Measurements from ENCODE around the gene STC2. TPM values are rescaled to one million over a fixed set of nuclear protein-coding genes. Genes with fewer than 3 reads are reported as not detected.

Gene STC2
- total RNA-seq, 4 donors from 2014 or later, result 72.4 to 130 (median 78.1) TPM

- H3K27me3 ChIP-seq, result peaks cover 0 to 18% (median 3%) of the 10 kb centered on the region in 4 donors
- H3K4me3 ChIP-seq, result no peak overlapping the region
- intact Hi-C loops (cut with DNase I), result loop anchor here (5.0 kb wide), 1 partner anchor 238 kb away; no protein-coding TSS in a partner anchor
- no peak overlapping the region for H3K27ac ChIP-seq (replicated peaks in 1 of 4)
- 90% methylated on average over 4 of the region's 4 CpGs for WGBS
- DNase-seq (ENCODE audit: extremely low spot score), result no peak
- no peaks in the 10 kb centered on the region for H3K9me3 ChIP-seq
- no peaks in the 10 kb centered on the region for H3K36me3 ChIP-seq
- H3K4me1 ChIP-seq, result peaks cover 8 to 23% (median 11%) of the 10 kb centered on the region in 4 donors
- TF ChIP-seq EP300 (IDR thresholded peaks at IDR 0.05), result no peak
- no peak for TF ChIP-seq POLR2AphosphoS5 (IDR thresholded peaks at IDR 0.05)
- TF ChIP-seq CTCF (IDR thresholded peaks at IDR 0.05), result no peak
- TF ChIP-seq POLR2A (IDR thresholded peaks at IDR 0.05; ENCODE audit: low read depth), result no peak
Measured at GRCh38 chr5:173333925-173334661, 5.9 kb upstream of the STC2 start.

- 52% methylated on average over 13 of the region's 16 CpGs for WGBS
- no peak for TF ChIP-seq POLR2A (IDR thresholded peaks at IDR 0.05; ENCODE audit: low read depth)
- TF ChIP-seq POLR2AphosphoS5 (IDR thresholded peaks at IDR 0.05), result peak; percentile 45 to 60
- peak; percentile 97 for TF ChIP-seq CTCF (IDR thresholded peaks at IDR 0.05)
- TF ChIP-seq EP300 (IDR thresholded peaks at IDR 0.05), result no peak
- intact Hi-C loops (cut with DNase I), result loop anchor here (1.0 to 5.0 kb wide), 2 partner anchors 39 to 240 kb away; no protein-coding TSS in a partner anchor
Measured at GRCh38 chr5:173331956-173332479, 3.8 kb upstream of the STC2 start.

DNA sequence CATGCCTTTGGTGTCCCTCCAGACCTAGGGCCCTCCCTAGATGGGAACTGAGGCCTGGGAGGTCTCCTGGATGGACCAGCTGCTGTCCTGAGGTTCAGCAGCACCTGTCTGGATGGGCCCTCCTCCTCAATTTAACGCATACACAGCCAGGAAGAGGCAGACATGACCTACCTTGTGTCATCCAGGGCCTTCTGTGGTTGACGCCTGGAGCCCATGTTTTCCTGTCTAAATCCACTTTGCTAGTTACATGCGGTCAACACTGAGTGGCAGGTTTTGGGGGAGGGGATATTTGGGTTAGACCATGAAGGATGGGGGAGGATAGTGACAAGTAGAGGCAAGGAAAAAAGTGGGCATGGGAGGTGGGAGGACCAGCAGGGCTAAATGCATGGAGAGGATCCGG lies 3.1 kb upstream of the STC2 start:
- peaks cover 32 to 51% (median 40%) of the 10 kb centered on the region in 4 donors for H3K4me1 ChIP-seq
- no peak for TF ChIP-seq EP300 (IDR thresholded peaks at IDR 0.05)
- TF ChIP-seq POLR2A (IDR thresholded peaks at IDR 0.05; ENCODE audit: low read depth), result no peak
- no peak for TF ChIP-seq CTCF (IDR thresholded peaks at IDR 0.05)
- no peak for TF ChIP-seq POLR2AphosphoS5 (IDR thresholded peaks at IDR 0.05)
- WGBS, result 93% methylated on average over 4 of the region's 4 CpGs
- H3K36me3 ChIP-seq, result no peaks in the 10 kb centered on the region
- H3K9me3 ChIP-seq, result no peaks in the 10 kb centered on the region
- DNase-seq (ENCODE audit: extremely low spot score), result no peak
- H3K27me3 ChIP-seq, result peaks cover 4 to 46% (median 10%) of the 10 kb centered on the region in 4 donors
- no peak overlapping the region for H3K4me3 ChIP-seq
- no peak overlapping the region for H3K27ac ChIP-seq (replicated peaks in 1 of 4)
- intact Hi-C loops (cut with DNase I), result loop anchor here (5.0 kb wide), 1 partner anchor 241 kb away; no protein-coding TSS in a partner anchor

More at GRCh38 chr5:173331956-173332479, 3.8 kb upstream of the STC2 start:
- no peak for DNase-seq (ENCODE audit: extremely low spot score)
- Histone ChIP-seq H3K27me3 (peaks cover 4 to 39% (median 9%) of the 10 kb centered on the region in 4 donors), H3K4me1 (peaks cover 27 to 44% (median 32%) of the 10 kb centered on the region in 4 donors), H3K36me3 (no peaks in the 10 kb centered on the region), H3K4me3 (no peak overlapping the region), H3K27ac (replicated peaks in 1 of 4) (no peak overlapping the region), H3K9me3 (no peaks in the 10 kb centered on the region)

DNA sequence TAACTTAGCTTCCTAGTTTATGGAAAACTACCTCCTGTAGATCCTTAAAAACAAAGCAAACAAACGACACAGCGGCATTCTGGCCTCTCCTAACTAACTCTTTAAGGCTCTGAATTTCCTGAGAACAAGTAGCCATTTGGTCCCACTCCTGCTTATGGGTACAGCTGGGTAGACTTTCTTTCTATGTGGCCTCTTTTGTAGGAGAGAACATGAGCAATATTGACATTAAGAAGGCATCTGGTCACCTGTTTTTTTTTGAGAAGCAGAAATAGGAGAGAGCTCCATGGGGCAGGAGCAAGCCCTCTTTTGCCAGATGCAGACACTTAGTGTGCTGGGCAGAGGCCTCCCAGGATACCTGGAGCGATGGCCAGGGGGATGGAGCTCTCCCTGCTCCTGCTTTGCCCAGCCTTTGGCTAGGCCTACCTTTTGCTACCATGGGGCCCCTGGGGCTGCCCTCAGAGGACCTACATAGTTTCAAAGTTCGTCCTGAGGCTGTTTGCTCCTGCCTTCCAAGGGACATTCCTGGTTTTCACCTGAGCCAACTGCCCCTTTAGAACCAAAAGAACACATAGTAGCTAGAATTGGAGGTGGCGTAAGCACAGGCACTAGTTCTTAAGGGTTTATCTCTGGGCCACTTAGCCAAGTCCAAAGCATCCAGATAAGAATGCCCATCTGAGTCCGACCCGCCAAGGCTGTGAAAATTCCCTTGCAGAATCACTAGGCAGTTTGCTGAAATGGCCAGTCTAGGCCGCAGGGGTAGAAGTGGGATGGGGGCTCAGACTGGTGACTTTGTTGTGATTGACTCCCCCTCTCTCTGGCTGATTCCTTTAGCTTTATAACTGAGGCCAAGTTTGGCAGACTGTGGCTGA lies 2.4 kb upstream of the STC2 start:
- Histone ChIP-seq H3K4me3 (no peak overlapping the region), H3K27ac (replicated peaks in 1 of 4) (peak overlapping the region in 2 of 4 donors; percentile 6 to 62), H3K9me3 (no peaks in the 10 kb centered on the region), H3K36me3 (no peaks in the 10 kb centered on the region), H3K27me3 (peaks cover 4 to 47% (median 10%) of the 10 kb centered on the region in 4 donors), H3K4me1 (peaks cover 32 to 55% (median 46%) of the 10 kb centered on the region in 4 donors)
- no peak for DNase-seq (ENCODE audit: extremely low spot score)
- intact Hi-C loops (cut with DNase I), result loop anchor here (5.0 kb wide), 1 partner anchor 242 kb away; no protein-coding TSS in a partner anchor
- TF ChIP-seq POLR2A (IDR thresholded peaks at IDR 0.05; ENCODE audit: low read depth) (no peak), POLR2AphosphoS5 (IDR thresholded peaks at IDR 0.05) (no peak)
- 96% methylated on average over 6 of the region's 8 CpGs for WGBS

All from esophagus muscularis mucosa (tissue), 4 donors.